ENCODE measurements around the gene CT45A2. TPM values are rescaled to one million over a fixed set of nuclear protein-coding genes. Genes with fewer than 3 reads are reported as not detected.
"Not testable (repeated sequence)": the region's sequence is repeated elsewhere in the genome, so short reads cannot be mapped to it uniquely, and the experiment has no call there.

Gene CT45A2, protein sequence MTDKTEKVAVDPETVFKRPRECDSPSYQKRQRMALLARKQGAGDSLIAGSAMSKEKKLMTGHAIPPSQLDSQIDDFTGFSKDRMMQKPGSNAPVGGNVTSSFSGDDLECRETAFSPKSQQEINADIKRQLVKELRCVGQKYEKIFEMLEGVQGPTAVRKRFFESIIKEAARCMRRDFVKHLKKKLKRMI
- polyA plus RNA-seq (ENCODE audit: insufficient read depth in 1 of 5, insufficient read length in 5 of 5, low replicate concordance in 1 of 5), result 10 to 100 TPM in 2 of 5 donors, 1 to 10 TPM in 1, under 1 TPM in 1, not detected in 1; 0.45 to 17.7 (median 6.8) TPM
- long read RNA-seq, donor 1, result 0 reads
- long read RNA-seq, donor 2, result 0 reads
- long read RNA-seq, donor 3, result 0 reads
- long read RNA-seq, donor 4, result 0 reads
- long read RNA-seq, donor 5, result 0 reads
- long read RNA-seq, donor 6, transcript CT45A2-201 (4 exons, 1,076 nt), result major isoform, 5 of 5 reads
- long read RNA-seq, donor 6, partial matches to known transcripts, result 0 of 5 reads
- long read RNA-seq, donor 6, other reads (novel, unspliced or antisense), result 0 of 5 reads
- long read RNA-seq, donor 7, result 0 reads
- long read RNA-seq, donor 8, partial matches to known transcripts, result 0 of 1 reads
- long read RNA-seq, donor 8, other reads (novel, unspliced or antisense), result 0 of 1 reads

DNA sequence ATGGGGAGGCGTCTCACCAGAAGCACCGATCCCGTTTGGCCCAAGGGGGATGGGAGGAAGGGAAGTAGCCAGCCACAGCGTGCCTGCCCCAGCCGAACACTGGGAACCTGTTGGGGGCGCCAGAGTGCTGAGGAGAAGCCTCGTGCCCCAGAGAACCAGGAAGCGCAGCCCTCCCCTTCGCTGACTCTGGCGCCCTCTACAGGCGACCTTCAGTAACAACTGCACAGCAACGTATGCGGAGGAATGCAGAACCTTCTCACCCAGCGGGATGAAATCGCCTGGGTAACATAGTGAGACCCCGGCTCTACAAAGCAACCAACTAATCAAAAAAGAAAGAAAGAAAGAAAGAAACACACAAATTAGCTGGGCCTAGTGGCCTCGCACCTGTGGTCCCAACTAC lies at the start of gene CT45A2:
Gene CT45A2, minus strand, starts transcription at position 101 of the 400 bp plus-strand sequence. CDS start 3,747 bp downstream, outside the sequence.
- DNase-seq, result not testable (repeated sequence)

DNA sequence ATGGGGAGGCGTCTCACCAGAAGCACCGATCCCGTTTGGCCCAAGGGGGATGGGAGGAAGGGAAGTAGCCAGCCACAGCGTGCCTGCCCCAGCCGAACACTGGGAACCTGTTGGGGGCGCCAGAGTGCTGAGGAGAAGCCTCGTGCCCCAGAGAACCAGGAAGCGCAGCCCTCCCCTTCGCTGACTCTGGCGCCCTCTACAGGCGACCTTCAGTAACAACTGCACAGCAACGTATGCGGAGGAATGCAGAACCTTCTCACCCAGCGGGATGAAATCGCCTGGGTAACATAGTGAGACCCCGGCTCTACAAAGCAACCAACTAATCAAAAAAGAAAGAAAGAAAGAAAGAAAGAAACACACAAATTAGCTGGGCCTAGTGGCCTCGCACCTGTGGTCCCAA lies 34.6 kb upstream of the CT45A2 start, which contains the start of gene CT45A8:
Gene CT45A8, minus strand, starts transcription at position 101 of the 400 bp plus-strand sequence. CDS start 3,755 bp downstream, outside the sequence.
- not testable (repeated sequence) for DNase-seq

DNA sequence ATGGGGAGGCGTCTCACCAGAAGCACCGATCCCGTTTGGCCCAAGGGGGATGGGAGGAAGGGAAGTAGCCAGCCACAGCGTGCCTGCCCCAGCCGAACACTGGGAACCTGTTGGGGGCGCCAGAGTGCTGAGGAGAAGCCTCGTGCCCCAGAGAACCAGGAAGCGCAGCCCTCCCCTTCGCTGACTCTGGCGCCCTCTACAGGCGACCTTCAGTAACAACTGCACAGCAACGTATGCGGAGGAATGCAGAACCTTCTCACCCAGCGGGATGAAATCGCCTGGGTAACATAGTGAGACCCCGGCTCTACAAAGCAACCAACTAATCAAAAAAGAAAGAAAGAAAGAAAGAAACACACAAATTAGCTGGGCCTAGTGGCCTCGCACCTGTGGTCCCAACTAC lies 17.4 kb upstream of the CT45A2 start, which contains the start of gene CT45A7:
Gene CT45A7, minus strand, starts transcription at position 101 of the 400 bp plus-strand sequence. CDS start 3,747 bp downstream, outside the sequence.
- DNase-seq, result not testable (repeated sequence)

DNA sequence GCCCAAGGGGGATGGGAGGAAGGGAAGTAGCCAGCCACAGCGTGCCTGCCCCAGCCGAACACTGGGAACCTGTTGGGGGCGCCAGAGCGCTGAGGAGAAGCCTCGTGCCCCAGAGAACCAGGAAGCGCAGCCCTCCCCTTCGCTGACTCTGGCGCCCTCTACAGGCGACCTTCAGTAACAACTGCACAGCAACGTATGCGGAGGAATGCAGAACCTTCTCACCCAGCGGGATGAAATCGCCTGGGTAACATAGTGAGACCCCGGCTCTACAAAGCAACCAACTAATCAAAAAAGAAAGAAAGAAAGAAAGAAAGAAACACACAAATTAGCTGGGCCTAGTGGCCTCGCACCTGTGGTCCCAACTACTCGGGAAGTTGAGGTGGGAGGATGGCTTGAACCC lies 17.1 kb downstream of the CT45A2 start, which contains the start of gene CT45A6:
Gene CT45A6, minus strand, starts transcription at position 101 of the 400 bp plus-strand sequence. CDS start 3,794 bp downstream, outside the sequence.
- not testable (repeated sequence) for DNase-seq

DNA sequence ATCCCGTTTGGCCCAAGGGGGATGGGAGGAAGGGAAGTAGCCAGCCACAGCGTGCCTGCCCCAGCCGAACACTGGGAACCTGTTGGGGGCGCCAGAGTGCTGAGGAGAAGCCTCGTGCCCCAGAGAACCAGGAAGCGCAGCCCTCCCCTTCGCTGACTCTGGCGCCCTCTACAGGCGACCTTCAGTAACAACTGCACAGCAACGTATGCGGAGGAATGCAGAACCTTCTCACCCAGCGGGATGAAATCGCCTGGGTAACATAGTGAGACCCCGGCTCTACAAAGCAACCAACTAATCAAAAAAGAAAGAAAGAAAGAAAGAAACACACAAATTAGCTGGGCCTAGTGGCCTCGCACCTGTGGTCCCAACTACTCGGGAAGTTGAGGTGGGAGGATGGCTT lies 34.4 kb downstream of the CT45A2 start, which contains the start of gene CT45A5:
Gene CT45A5, minus strand, starts transcription at position 101 of the 400 bp plus-strand sequence. CDS start 3,774 bp downstream, outside the sequence.
- DNase-seq, result not testable (repeated sequence)

DNA sequence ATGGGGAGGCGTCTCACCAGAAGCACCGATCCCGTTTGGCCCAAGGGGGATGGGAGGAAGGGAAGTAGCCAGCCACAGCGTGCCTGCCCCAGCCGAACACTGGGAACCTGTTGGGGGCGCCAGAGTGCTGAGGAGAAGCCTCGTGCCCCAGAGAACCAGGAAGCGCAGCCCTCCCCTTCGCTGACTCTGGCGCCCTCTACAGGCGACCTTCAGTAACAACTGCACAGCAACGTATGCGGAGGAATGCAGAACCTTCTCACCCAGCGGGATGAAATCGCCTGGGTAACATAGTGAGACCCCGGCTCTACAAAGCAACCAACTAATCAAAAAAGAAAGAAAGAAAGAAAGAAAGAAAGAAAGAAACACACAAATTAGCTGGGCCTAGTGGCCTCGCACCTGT lies 51.7 kb downstream of the CT45A2 start, which contains the start of gene CT45A3:
Gene CT45A3, minus strand, starts transcription at position 101 of the 400 bp plus-strand sequence. CDS start 3,747 bp downstream, outside the sequence.
- DNase-seq, result not testable (repeated sequence)

Other genes starting within 250 kb of the CT45A2 start
- 10 to 100 TPM in 2 of 5 donors, 1 to 10 TPM in 3; 6.7 to 16.9 (median 7.7) TPM for gene CT45A1, start 106.4 kb downstream of the CT45A2 start, polyA plus RNA-seq (ENCODE audit: insufficient read depth in 1 of 5, insufficient read length in 5 of 5, low replicate concordance in 1 of 5)
- gene CT45A3, start 51.8 kb downstream of the CT45A2 start, polyA plus RNA-seq (ENCODE audit: insufficient read depth in 1 of 5, insufficient read length in 5 of 5, low replicate concordance in 1 of 5), result 10 to 100 TPM in 3 of 5 donors, not detected in 2; 16.7 to 25.1 (median 17.0) TPM
- 10 to 100 TPM; 35.8 to 48.3 (median 44.7) TPM for gene CT45A5, start 34.5 kb downstream of the CT45A2 start, polyA plus RNA-seq (ENCODE audit: insufficient read depth in 1 of 5, insufficient read length in 5 of 5, low replicate concordance in 1 of 5)
- 1 to 10 TPM in 1 of 5 donors, not detected in 4; 5.0 TPM for gene CT45A6, start 17.2 kb downstream of the CT45A2 start, polyA plus RNA-seq (ENCODE audit: insufficient read depth in 1 of 5, insufficient read length in 5 of 5, low replicate concordance in 1 of 5)
- gene CT45A7, start 17.3 kb upstream of the CT45A2 start, polyA plus RNA-seq (ENCODE audit: insufficient read depth in 1 of 5, insufficient read length in 5 of 5, low replicate concordance in 1 of 5), result not detected
- gene CT45A8, start 34.5 kb upstream of the CT45A2 start, polyA plus RNA-seq (ENCODE audit: insufficient read depth in 1 of 5, insufficient read length in 5 of 5, low replicate concordance in 1 of 5), result not detected
- gene CT45A9, start 51.8 kb upstream of the CT45A2 start, polyA plus RNA-seq (ENCODE audit: insufficient read depth in 1 of 5, insufficient read length in 5 of 5, low replicate concordance in 1 of 5), result not detected
- gene CT45A10, start 73.4 kb upstream of the CT45A2 start, polyA plus RNA-seq (ENCODE audit: insufficient read depth in 1 of 5, insufficient read length in 5 of 5, low replicate concordance in 1 of 5), result 10 to 100 TPM in 3 of 5 donors, 1 to 10 TPM in 2; 4.4 to 18.8 (median 14.2) TPM
- gene SAGE1, start 73.7 kb upstream of the CT45A2 start, polyA plus RNA-seq (ENCODE audit: insufficient read depth in 1 of 5, insufficient read length in 5 of 5, low replicate concordance in 1 of 5), result under 1 TPM in 2 of 5 donors, not detected in 3; 0.04 TPM
- gene MMGT1, start 154.0 kb upstream of the CT45A2 start, polyA plus RNA-seq (ENCODE audit: insufficient read depth in 1 of 5, insufficient read length in 5 of 5, low replicate concordance in 1 of 5), result 10 to 100 TPM; 25.2 to 30.8 (median 28.4) TPM
- gene SLC9A6, start 165.4 kb upstream of the CT45A2 start, polyA plus RNA-seq (ENCODE audit: insufficient read depth in 1 of 5, insufficient read length in 5 of 5, low replicate concordance in 1 of 5), result 10 to 100 TPM; 16.9 to 25.1 (median 22.3) TPM

All from right lung (tissue), 10 donors.